H1 (cell line): ENCODE data around the gene PCBP4. TPM values are rescaled to one million over a fixed set of nuclear protein-coding genes. Genes with fewer than 3 reads are reported as not detected.

Experiments used
- CHD7 ChIP-seq: fragments of 300-600 bp; sonication (generic); IDR thresholded peaks from 2 replicates; pipeline ENCODE4 v1.7.1; 2012; ENCODE audit warnings: low read length, moderate library complexity, mild to moderate bottlenecking, inconsistent platforms; ENCODE audit not compliant: insufficient replicate concordance
- EZH2 ChIP-seq: fragments of 200-600 bp; sonication (generic); IDR thresholded peaks from 2 replicates; pipeline ENCODE4 v1.7.1; 2012; ENCODE audit warnings: low read depth, mild to moderate bottlenecking, moderate library complexity, low read length, inconsistent platforms; ENCODE audit not compliant: severe bottlenecking
- KDM1A ChIP-seq: fragments of 200-600, 300-600 bp; sonication (generic); IDR thresholded peaks from 2 replicates; pipeline ENCODE4 v1.7.1; 2016; ENCODE audit warnings: mild to moderate bottlenecking, low read length, borderline replicate concordance
- PHF8 ChIP-seq: fragments of 200-600 bp; sonication (generic); conservative IDR thresholded peaks from 2 replicates; pipeline ENCODE4 v1.7.1; 2012; ENCODE audit warnings: low read depth, mild to moderate bottlenecking, inconsistent platforms, low read length, moderate library complexity
- POLR2A ChIP-seq, 2 experiments: IDR thresholded peaks; 1 replicate in 1 of 2; 2 replicates in 1 of 2; pipeline ENCODE4 v1.6.1; 2011; ENCODE audit warnings: low read depth in 2 of 2, low read length in 2 of 2, mild to moderate bottlenecking in 2 of 2; ENCODE audit errors: control extremely low read depth in 1 of 2
- RXRA ChIP-seq: IDR thresholded peaks from 2 replicates; pipeline ENCODE4 v1.6.1; 2011; ENCODE audit warnings: low read depth, mild to moderate bottlenecking, low read length, moderate library complexity; ENCODE audit not compliant: insufficient read depth
- SP1 ChIP-seq: IDR thresholded peaks from 2 replicates; pipeline ENCODE4 v1.6.1; 2011; ENCODE audit warnings: low read depth, low read length
- USF2 ChIP-seq: IDR thresholded peaks from 2 replicates; pipeline ENCODE4 v1.6.1; 2011; ENCODE audit warnings: low read length, improper control_type of control experiment
- polyA plus RNA-seq, 7 experiments: library from polyadenylated mRNA; depleted of rRNA in 3 of 7; stranded (reverse) in 5 of 7; unstranded in 2 of 7; fragments of >200 nt in 5 of 7; fragments of 200-250 nt in 2 of 7; gene quantifications; 1 replicate in 5 of 7; 2 replicates in 1 of 7; 4 replicates in 1 of 7; pipeline versions ENCODE4 v1.2.1 to v1.2.3, GENCODE V29; 2011 to 2013; ENCODE audit warnings: missing spikeins in 2 of 7, mixed read lengths in 2 of 7
- total RNA-seq: library from RNA; stranded (reverse); fragmentation: NEBNext Ultra II Directional; extraction: Animal tissue kit (Norgen Biotek cat#: 25700); gene quantifications from 2 replicates; pipeline ENCODE4 v1.2.1, GENCODE V29; 2021

PCBP4 gene
- total and polyA plus RNA-seq, 2 of the 8 experiments (the other 6 are each of a cell fraction or from before 2014, with no cell fraction given), result 16.4 to 34.1 TPM

- no peak for TF ChIP-seq USF2
- no peak for TF ChIP-seq RXRA
- TF ChIP-seq KDM1A, result no peak
- no peak for TF ChIP-seq CHD7
- TF ChIP-seq SP1, result no peak
- no peak for TF ChIP-seq PHF8
- no peak for TF ChIP-seq POLR2A (IDR thresholded peaks at IDR 0.05; ENCODE audit: control extremely low read depth in 1 of 2, low read depth in 2 of 2, low read length in 2 of 2)
- TF ChIP-seq EZH2, result no peak
These were observed 4.1 kb upstream of the PCBP4 start (continued) for GRCh38 chr3:51971350-51971749.
